GM23248 (cell line): ENCODE results near the gene ATP8B3. TPM values are rescaled to one million over a fixed set of nuclear protein-coding genes. Genes with fewer than 3 reads are reported as not detected.

Experiments used
- DNase-seq: peaks from one replicate; pipeline ENCODE4 v3.0.0-alpha.2; 2015
- H2AFZ ChIP-seq: fragments of 200-600 bp; sonication (generic); 2 replicates; pipeline ENCODE4 v1.6.1; 2016; ENCODE audit warnings: antibody characterized with exemption
- H3F3A ChIP-seq: fragments of 200-600 bp; sonication (generic); 2 replicates; pipeline ENCODE4 v1.6.1; 2016; ENCODE audit warnings: mild to moderate bottlenecking, antibody characterized with exemption, mixed run types; ENCODE audit not compliant: insufficient read depth
- H3K27ac ChIP-seq: fragments of 200-600 bp; sonication (generic); 2 replicates; pipeline ENCODE4 v1.5.1; 2016; ENCODE audit warnings: mild to moderate bottlenecking
- H3K27me3 ChIP-seq: fragments of 200-600 bp; sonication (generic); replicated peaks from 2 replicates; pipeline ENCODE4 v1.6.1; 2016; ENCODE audit warnings: mild to moderate bottlenecking; ENCODE audit not compliant: insufficient read depth
- H3K36me3 ChIP-seq: fragments of 200-600 bp; sonication (generic); 2 replicates; pipeline ENCODE4 v1.6.1; 2016; ENCODE audit warnings: low read depth, mild to moderate bottlenecking
- H3K4me1 ChIP-seq: fragments of 200-600 bp; sonication (generic); 2 replicates; pipeline ENCODE4 v1.6.1; 2016; ENCODE audit warnings: mild to moderate bottlenecking; ENCODE audit not compliant: insufficient read depth
- H3K4me2 ChIP-seq: fragments of 200-600 bp; sonication (generic); one replicate; pipeline ENCODE4 v1.6.1; 2016; ENCODE audit warnings: mild to moderate bottlenecking; ENCODE audit not compliant: unreplicated experiment
- H3K4me3 ChIP-seq: fragments of 200-600 bp; sonication (generic); 2 replicates; pipeline ENCODE4 v1.5.1; 2016; ENCODE audit warnings: mild to moderate bottlenecking
- H3K79me2 ChIP-seq: fragments of 200-600 bp; sonication (generic); 2 replicates; pipeline ENCODE4 v1.6.1; 2016; ENCODE audit warnings: mild to moderate bottlenecking; ENCODE audit not compliant: insufficient read depth
- H3K9ac ChIP-seq: fragments of 200-600 bp; sonication (generic); 2 replicates; pipeline ENCODE4 v1.6.1; 2016; ENCODE audit warnings: mild to moderate bottlenecking
- H3K9me2 ChIP-seq: fragments of 200-600 bp; sonication (generic); 2 replicates; pipeline ENCODE4 v1.6.1; 2016; ENCODE audit warnings: mixed run types, mild to moderate bottlenecking, moderate library complexity; ENCODE audit not compliant: insufficient read depth
- H3K9me3 ChIP-seq: fragments of 200-600 bp; sonication (generic); one replicate; pipeline ENCODE4 v1.6.1; 2017; ENCODE audit warnings: low read depth
- H4K20me1 ChIP-seq: fragments of 200-600 bp; sonication (generic); 2 replicates; pipeline ENCODE4 v1.6.0; 2016; ENCODE audit not compliant: insufficient read depth
- EZH2 ChIP-seq: fragments of 200-600 bp; sonication (generic); IDR thresholded peaks from 2 replicates; pipeline ENCODE4 v1.6.1; 2018; ENCODE audit warnings: antibody characterized with exemption, mild to moderate bottlenecking; ENCODE audit not compliant: insufficient read depth, poor library complexity, severe bottlenecking
- EZH2phosphoT487 ChIP-seq: fragments of 200-600 bp; sonication (generic); IDR thresholded peaks from 2 replicates; pipeline ENCODE4 v1.6.1; 2018; ENCODE audit warnings: antibody characterized with exemption, moderate library complexity, mild to moderate bottlenecking, low read depth; ENCODE audit not compliant: insufficient read depth
- WGBS, 2 experiments: methylation state at CpG; one replicate each; pipeline ENCODE4 v1.1.6; 2015 to 2017; ENCODE audit warnings: low lambda C conversion rate in 2 of 2, low coverage in 1 of 2; ENCODE audit errors: missing lambda C conversion rate in 2 of 2; 5-methylcytosine and 5-hydroxymethylcytosine counted together
- in situ Hi-C: fragments of 300-500 bp; cut with MboI; formaldehyde crosslinking; loops from 2 replicates; pipeline ENCODE4 v1.15.0; 2020
- polyA plus RNA-seq: library from polyadenylated mRNA; unstranded; fragments of >200 nt; fragmentation: Nextera tagmentation; extraction: Ambion mirVana; gene quantifications from 2 replicates; pipeline ENCODE4 v1.2.1, GENCODE V29; 2016
- total RNA-seq: library from RNA; depleted of rRNA; stranded (reverse); fragments of >200 nt; shearing (Covaris generic); gene quantifications from 2 replicates; pipeline ENCODE4 v1.2.3, GENCODE V29; 2014

Gene ATP8B3
- total and polyA plus RNA-seq, 2 experiments from 2014 or later = 0.32 to 1.8 TPM

DNA sequence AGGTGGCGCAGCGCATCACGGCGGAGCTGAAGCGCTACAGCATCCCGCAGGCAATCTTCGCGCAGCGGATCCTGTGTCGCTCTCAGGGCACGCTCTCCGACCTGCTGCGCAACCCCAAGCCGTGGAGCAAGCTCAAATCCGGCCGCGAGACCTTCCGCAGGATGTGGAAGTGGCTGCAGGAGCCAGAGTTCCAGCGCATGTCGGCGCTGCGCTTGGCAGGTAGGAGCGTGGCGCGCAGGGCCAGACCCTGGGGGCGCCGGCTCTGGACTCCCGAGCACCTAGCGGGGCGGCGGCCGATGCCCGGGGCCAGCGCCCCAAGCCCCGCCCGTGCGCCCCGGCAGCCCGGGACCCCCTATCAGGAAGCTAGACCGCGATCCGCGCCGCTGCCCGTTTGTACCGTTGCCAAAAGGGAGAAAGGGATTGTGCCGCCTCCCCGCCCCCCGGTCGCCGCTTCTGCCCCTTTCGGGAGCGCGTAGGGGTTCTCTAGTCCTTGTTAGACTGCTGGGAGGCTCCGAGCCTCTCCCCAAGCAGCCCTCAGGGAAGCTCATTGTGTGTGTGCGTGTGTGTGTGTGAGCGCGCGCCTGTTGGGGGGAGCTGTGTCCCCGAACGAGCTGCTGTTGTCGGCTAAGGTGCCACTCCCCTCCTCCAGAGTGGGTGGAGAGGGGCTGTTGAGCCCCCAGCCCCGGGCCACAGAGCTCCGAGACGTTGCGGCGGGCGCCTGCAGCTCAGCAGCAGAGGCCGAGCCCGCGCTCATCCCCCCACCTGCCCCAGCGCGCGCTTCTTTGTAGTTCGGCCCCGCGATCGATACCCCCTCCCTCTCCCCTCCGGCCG lies 57.2 kb downstream of the ATP8B3 start:
- no peak overlapping the region for H3K9ac ChIP-seq
- H3K9me2 ChIP-seq = no peaks in the 10 kb centered on the region
- no peaks in the 10 kb centered on the region for H3K4me1 ChIP-seq
- H3K36me3 ChIP-seq = no peaks in the 10 kb centered on the region
- H3K4me3 ChIP-seq = no peak overlapping the region
- no peaks in the 10 kb centered on the region for H3K79me2 ChIP-seq
- H4K20me1 ChIP-seq = no peaks in the 10 kb centered on the region
- WGBS, 2 experiments = 1 to 4% methylated on average over 45 to 64 of the region's 80 CpGs
- no peak overlapping the region for H3K27ac ChIP-seq
- no peak for TF ChIP-seq EZH2phosphoT487
- no peak for TF ChIP-seq EZH2
- no peaks in the 10 kb centered on the region for H3K9me3 ChIP-seq
- H3K4me2 ChIP-seq = no peak overlapping the region
- H3F3A ChIP-seq = no peaks in the 10 kb centered on the region
- in situ Hi-C loops = no loop called here
- no peak overlapping the region for H2AFZ ChIP-seq
- DNase-seq = peak; percentile 33
- H3K27me3 ChIP-seq = peaks cover 78% of the 10 kb centered on the region

DNA sequence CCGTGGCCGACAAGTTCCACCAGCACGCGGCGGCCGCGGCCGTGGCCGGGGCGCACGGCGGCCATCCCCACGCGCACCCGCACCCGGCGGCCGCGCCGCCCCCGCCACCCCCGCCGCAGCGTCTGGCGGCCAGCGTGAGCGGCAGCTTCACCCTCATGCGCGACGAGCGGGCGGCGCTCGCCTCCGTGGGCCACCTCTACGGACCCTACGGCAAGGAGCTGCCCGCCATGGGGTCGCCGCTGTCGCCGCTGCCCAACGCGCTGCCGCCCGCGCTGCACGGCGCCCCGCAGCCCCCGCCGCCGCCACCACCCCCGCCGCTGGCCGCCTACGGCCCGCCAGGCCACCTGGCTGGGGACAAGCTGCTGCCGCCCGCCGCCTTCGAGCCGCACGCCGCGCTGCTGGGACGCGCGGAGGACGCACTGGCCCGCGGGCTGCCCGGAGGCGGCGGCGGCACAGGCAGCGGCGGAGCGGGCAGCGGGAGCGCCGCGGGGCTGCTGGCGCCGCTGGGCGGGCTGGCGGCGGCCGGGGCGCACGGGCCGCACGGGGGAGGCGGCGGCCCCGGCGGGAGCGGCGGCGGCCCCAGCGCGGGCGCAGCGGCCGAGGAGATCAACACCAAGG lies 57.9 kb downstream of the ATP8B3 start:
- TF ChIP-seq EZH2phosphoT487 = no peak
- TF ChIP-seq EZH2 = no peak
- 2 to 5% methylated on average over 34 to 80 of the region's 105 CpGs for WGBS, 2 experiments
- H4K20me1 ChIP-seq = no peaks in the 10 kb centered on the region

DNA sequence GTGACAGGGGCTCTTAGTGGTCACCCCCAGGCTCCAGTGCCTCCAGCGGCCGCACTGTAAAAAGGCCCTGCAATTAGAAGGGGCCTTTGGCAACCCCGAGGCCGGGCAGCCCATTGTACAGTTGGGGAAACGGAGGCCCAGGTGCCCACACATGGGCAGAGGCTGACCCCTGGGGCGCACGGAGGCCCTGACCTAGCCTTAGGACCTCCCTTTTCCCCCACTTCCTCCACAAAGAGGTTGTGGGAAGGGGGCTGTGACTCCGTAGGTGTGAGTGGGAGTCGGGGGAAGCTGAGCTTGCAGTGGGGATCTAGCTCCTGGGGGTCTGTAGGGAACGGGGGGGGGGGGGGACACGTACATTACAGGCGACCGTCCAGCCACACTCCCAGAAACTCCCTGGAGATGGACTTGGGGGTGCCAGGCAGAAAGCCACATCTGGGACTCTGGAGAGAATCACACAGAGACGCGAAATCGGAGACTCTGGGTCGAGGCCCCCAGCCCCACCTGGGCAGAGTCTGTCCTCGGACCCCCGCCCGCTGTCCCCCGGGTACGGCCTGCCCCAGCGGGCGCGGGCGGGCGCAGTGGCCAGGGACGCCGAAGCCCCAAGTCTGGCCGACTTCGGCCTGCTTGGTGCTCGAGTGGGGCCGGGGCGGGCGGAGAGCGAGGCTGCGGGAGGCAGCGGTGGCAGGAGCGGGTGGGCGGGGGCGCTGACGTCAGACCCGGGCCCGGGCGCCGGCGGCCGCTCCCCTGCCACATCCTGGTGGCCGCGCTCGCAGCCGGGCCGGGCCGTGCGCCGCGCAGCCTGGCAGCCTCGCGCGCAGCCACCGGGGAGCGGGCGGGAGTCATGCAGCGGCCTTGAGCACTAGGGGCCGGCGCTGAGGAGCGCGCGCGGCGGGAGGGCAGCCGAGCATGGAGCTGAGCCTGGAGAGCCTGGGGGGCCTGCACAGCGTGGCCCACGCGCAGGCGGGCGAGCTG lies 59.0 kb downstream of the ATP8B3 start, which contains the start of gene ONECUT3:
TSS of gene ONECUT3 (plus strand) at position 750 of the 972 bp plus-strand sequence. CDS start at position 907, 157 bp downstream.
- H3K27ac ChIP-seq = no peak within 1 kb of the TSS
- H3K4me2 ChIP-seq = no peak within 1 kb of the TSS
- TF ChIP-seq EZH2phosphoT487 (no peak), EZH2 (no peak)
- H4K20me1 ChIP-seq = no peaks in the 10 kb centered on the region
- H3K27me3 ChIP-seq = peaks cover 81% of the 10 kb centered on the region
- DNase-seq = peak; percentile 35
- no peak within 1 kb of the TSS for H2AFZ ChIP-seq
- H3K9ac ChIP-seq = no peak within 1 kb of the TSS
- WGBS, 2 experiments = 0 to 2% methylated on average over 17 to 51 of the region's 77 CpGs
- no peaks in the 10 kb centered on the region for H3K79me2 ChIP-seq
- H3F3A ChIP-seq = no peaks in the 10 kb centered on the region
- no peak within 1 kb of the TSS for H3K4me3 ChIP-seq
- H3K36me3 ChIP-seq = no peaks in the 10 kb centered on the region
- in situ Hi-C loops = no loop called here
- no peaks in the 10 kb centered on the region for H3K9me3 ChIP-seq
- H3K9me2 ChIP-seq = no peaks in the 10 kb centered on the region
- H3K4me1 ChIP-seq = no peaks in the 10 kb centered on the region; the same call in 1 of the 2 replicates

More for the DNA sequence above, 57.9 kb downstream of the ATP8B3 start:
- H3K36me3 ChIP-seq = no peaks in the 10 kb centered on the region
- H3K4me3 ChIP-seq = no peak overlapping the region
- no peak overlapping the region for H3K9ac ChIP-seq
- no peaks in the 10 kb centered on the region for H3K9me3 ChIP-seq
- H3K4me1 ChIP-seq = no peaks in the 10 kb centered on the region
- H3K79me2 ChIP-seq = no peaks in the 10 kb centered on the region
- H3K27ac ChIP-seq = no peak overlapping the region
- in situ Hi-C loops = no loop called here
- DNase-seq = no peak
- H2AFZ ChIP-seq = no peak overlapping the region
- H3K9me2 ChIP-seq = no peaks in the 10 kb centered on the region
- no peak overlapping the region for H3K4me2 ChIP-seq
- no peaks in the 10 kb centered on the region for H3F3A ChIP-seq
- H3K27me3 ChIP-seq = peaks cover 78% of the 10 kb centered on the region
